Hepatocyte (in vitro differentiated cells): ENCODE data around the gene HYPK.
"Not testable (repeated sequence)": the region's sequence is repeated elsewhere in the genome, so short reads cannot be mapped to it uniquely, and the experiment has no call there.

ENCODE experiments used
- CTCF ChIP-seq: fragments of 200-600 bp; sonication (generic); IDR thresholded peaks from 2 replicates; pipeline ENCODE4 v1.5.1; 2016; ENCODE audit warnings: antibody characterized with exemption, mild to moderate bottlenecking; ENCODE audit not compliant: poor library complexity
- EZH2 ChIP-seq: fragments of 200-600 bp; sonication (generic); IDR thresholded peaks from 2 replicates; pipeline ENCODE4 v1.6.1; 2016; ENCODE audit warnings: antibody characterized with exemption, mild to moderate bottlenecking, borderline replicate concordance
- EZH2phosphoT487 ChIP-seq: fragments of 200-600 bp; sonication (generic); IDR thresholded peaks from one replicate; pipeline ENCODE4 v1.6.1; 2018; ENCODE audit warnings: antibody characterized with exemption, mild to moderate bottlenecking, low read depth, moderate library complexity; ENCODE audit not compliant: unreplicated experiment, severe bottlenecking

- TF ChIP-seq EZH2, CTCF, EZH2phosphoT487: not testable (repeated sequence)
Measured at GRCh38 chr15:43825305-43825704, 24.9 kb downstream of the HYPK start.
